Bronchial epithelial cell (primary cell): ENCODE results near the gene COL4A1. TPM values are rescaled to one million over a fixed set of nuclear protein-coding genes. Genes with fewer than 3 reads are reported as not detected.

Experiments
- DNase-seq: peaks from one replicate; pipeline ENCODE4 v3.0.0-alpha.2; 2010; ENCODE audit warnings: low read depth
- FAIRE-seq: peaks from 2 replicates; lab custom pipeline; 2011; peaks lifted over from hg19 to GRCh38; lab: Jason Lieb, UNC
- H3K27me3 ChIP-seq: 2 replicates; pipeline ENCODE4 v1.5.1; 2011; ENCODE audit warnings: low read length; ENCODE audit not compliant: control insufficient read depth, insufficient read depth
- H3K36me3 ChIP-seq: 2 replicates; pipeline ENCODE4 v1.5.1; 2011; ENCODE audit warnings: low read length; ENCODE audit not compliant: control insufficient read depth, insufficient read depth
- H3K4me3 ChIP-seq: 2 replicates; pipeline ENCODE4 v1.5.1; 2011; ENCODE audit warnings: mild to moderate bottlenecking, low read depth, low read length, control low read depth
- total RNA-seq: library from RNA; depleted of rRNA; stranded (reverse); fragments of >200 nt; gene quantifications from 2 replicates; pipeline ENCODE4 v1.2.1, GENCODE V29; 2014
- TF ChIP-seq, protein P1 (sequence below): IDR thresholded peaks from 2 replicates; pipeline ENCODE4 v1.5.1; 2011; ENCODE audit warnings: mild to moderate bottlenecking, moderate library complexity, low read length, control low read depth, inconsistent platforms; ENCODE audit not compliant: insufficient read depth, severe bottlenecking

COL4A1 gene
- total RNA-seq, 1 donor from 2014 or later = 7.4 TPM

GRCh38 chr13:110197026-110197425 lies 109.9 kb downstream of the COL4A1 start:
- TF ChIP-seq, protein P1, sequence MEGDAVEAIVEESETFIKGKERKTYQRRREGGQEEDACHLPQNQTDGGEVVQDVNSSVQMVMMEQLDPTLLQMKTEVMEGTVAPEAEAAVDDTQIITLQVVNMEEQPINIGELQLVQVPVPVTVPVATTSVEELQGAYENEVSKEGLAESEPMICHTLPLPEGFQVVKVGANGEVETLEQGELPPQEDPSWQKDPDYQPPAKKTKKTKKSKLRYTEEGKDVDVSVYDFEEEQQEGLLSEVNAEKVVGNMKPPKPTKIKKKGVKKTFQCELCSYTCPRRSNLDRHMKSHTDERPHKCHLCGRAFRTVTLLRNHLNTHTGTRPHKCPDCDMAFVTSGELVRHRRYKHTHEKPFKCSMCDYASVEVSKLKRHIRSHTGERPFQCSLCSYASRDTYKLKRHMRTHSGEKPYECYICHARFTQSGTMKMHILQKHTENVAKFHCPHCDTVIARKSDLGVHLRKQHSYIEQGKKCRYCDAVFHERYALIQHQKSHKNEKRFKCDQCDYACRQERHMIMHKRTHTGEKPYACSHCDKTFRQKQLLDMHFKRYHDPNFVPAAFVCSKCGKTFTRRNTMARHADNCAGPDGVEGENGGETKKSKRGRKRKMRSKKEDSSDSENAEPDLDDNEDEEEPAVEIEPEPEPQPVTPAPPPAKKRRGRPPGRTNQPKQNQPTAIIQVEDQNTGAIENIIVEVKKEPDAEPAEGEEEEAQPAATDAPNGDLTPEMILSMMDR = no peak
- no peak overlapping the region for H3K4me3 ChIP-seq
- DNase-seq (peak; percentile 76), FAIRE-seq (no peak)
- no peaks in the 10 kb centered on the region for H3K27me3 ChIP-seq
- H3K36me3 ChIP-seq = peaks cover 2% of the 10 kb centered on the region

GRCh38 chr13:110195547-110196485 lies 111.1 kb downstream of the COL4A1 start:
- TF ChIP-seq, protein P1 = no peak
- Histone ChIP-seq H3K27me3 (no peaks in the 10 kb centered on the region), H3K36me3 (peaks cover 2% of the 10 kb centered on the region), H3K4me3 (no peak overlapping the region)
- FAIRE-seq (no peak), DNase-seq (no peak)

DNA sequence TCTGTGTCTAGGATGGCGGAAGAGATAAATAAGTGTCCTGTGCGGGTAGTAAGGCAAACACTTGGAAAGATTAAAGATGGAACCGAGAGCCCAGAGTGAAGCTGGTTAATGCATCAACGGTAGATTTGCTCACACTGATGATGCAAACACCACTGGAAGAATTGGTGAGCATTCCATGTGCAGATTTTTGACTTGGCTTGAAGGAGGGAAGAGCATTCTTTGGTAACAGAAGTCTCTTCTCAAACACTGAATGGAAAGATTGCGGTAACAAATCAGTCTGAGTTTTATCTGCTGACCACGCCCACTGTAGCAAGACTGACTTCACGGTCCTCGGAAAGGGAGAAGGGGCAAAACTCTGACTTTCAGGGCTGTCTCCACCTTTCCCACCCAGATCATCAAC lies 112.5 kb downstream of the COL4A1 start:
- Histone ChIP-seq H3K27me3 (no peaks in the 10 kb centered on the region), H3K36me3 (no peaks in the 10 kb centered on the region), H3K4me3 (no peak overlapping the region)
- TF ChIP-seq, protein P1 = no peak
- DNase-seq (no peak), FAIRE-seq (no peak)

DNA sequence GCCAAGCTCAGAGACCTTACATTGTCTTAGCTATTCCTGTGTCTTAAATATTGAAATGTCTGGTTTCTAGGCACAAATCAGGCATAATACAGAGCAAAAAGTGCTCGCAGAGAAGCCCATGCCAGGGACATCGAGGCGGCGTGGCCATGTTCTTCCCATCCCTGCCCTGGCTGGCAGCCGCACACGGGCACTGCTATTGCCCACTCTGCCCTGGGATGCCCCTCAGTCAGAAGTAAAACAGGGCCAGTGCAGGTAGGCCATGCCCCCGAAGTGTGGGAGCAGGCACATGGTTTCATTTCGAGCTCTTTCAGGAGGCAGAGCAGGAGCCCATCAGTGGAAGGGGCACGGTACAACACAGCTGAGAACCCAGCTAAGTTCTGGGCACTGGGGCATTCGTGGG lies 113.5 kb downstream of the COL4A1 start:
- Histone ChIP-seq H3K36me3 (no peaks in the 10 kb centered on the region), H3K27me3 (no peaks in the 10 kb centered on the region)
- FAIRE-seq = no peak

GRCh38 chr13:110192472-110192871 lies 114.5 kb downstream of the COL4A1 start:
- TF ChIP-seq, protein P1 = no peak
- Histone ChIP-seq H3K4me3 (no peak overlapping the region), H3K27me3 (no peaks in the 10 kb centered on the region), H3K36me3 (no peaks in the 10 kb centered on the region)
- FAIRE-seq = no peak
- DNase-seq = no peak

More for the DNA sequence above, 113.5 kb downstream of the COL4A1 start:
- no peak for DNase-seq
- no peak overlapping the region for H3K4me3 ChIP-seq
- TF ChIP-seq, protein P1 = no peak
